Measurements from ENCODE around the gene CCSER1. TPM values are rescaled to one million over a fixed set of nuclear protein-coding genes. Genes with fewer than 3 reads are reported as not detected.

The CCSER1 gene
- polyA plus RNA-seq, 1 donor from 2014 or later, result 20.8 TPM

GRCh38 chr4:91488946-91489345 is 1361.8 kb downstream of the CCSER1 start:
- H3K36me3 ChIP-seq (ENCODE audit: insufficient read depth, low read length), result no peaks in the 10 kb centered on the region
- no peaks in the 10 kb centered on the region for H3K9me3 ChIP-seq (ENCODE audit: low read length)
- no peaks in the 10 kb centered on the region for H4K20me1 ChIP-seq (ENCODE audit: insufficient read depth)
- H3F3A ChIP-seq (ENCODE audit: insufficient read depth, low read length, poor library complexity, severe bottlenecking), result peaks cover 5% of the 10 kb centered on the region
- TF ChIP-seq POLR2AphosphoS5 (IDR thresholded peaks at IDR 0.05) (no peak), RAD21 (conservative IDR thresholded peaks at IDR 0.05) (no peak), SMC3 (conservative IDR thresholded peaks at IDR 0.05; ENCODE audit: poor library complexity) (no peak), TAF1 (IDR thresholded peaks at IDR 0.05; ENCODE audit: low read depth) (no peak), MXI1 (conservative IDR thresholded peaks at IDR 0.05; ENCODE audit: poor library complexity, severe bottlenecking) (no peak), EZH2 (IDR thresholded peaks at IDR 0.05; ENCODE audit: borderline replicate concordance, insufficient read depth, low read length, poor library complexity, severe bottlenecking) (no peak), EP300 (conservative IDR thresholded peaks at IDR 0.05; ENCODE audit: poor library complexity, severe bottlenecking) (no peak), REST (IDR thresholded peaks at IDR 0.05; ENCODE audit: borderline replicate concordance) (no peak), CTCF (IDR thresholded peaks at IDR 0.05; ENCODE audit: poor library complexity, severe bottlenecking) (no peak)
- H3K27ac ChIP-seq (ENCODE audit: low read length), result no peak overlapping the region
- no peaks in the 10 kb centered on the region for H3K79me2 ChIP-seq (replicated peaks; ENCODE audit: insufficient read depth, low read length)
- H3K9me2 ChIP-seq (ENCODE audit: insufficient read depth, low read length), result no peaks in the 10 kb centered on the region
- no peak overlapping the region for H2AFZ ChIP-seq (ENCODE audit: low read depth, low read length)
- H3K27me3 ChIP-seq (ENCODE audit: insufficient read depth, low read depth, low read length), result no peaks in the 10 kb centered on the region
- H3K4me3 ChIP-seq (ENCODE audit: low read length), result no peak overlapping the region
- no peak overlapping the region for H3K9ac ChIP-seq (ENCODE audit: low read length)
- no peak overlapping the region for H3K4me2 ChIP-seq (ENCODE audit: low read length)

- Histone ChIP-seq H3K4me2 (ENCODE audit: low read length) (no peak overlapping the region), H3K4me3 (ENCODE audit: low read length) (no peak overlapping the region), H4K20me1 (ENCODE audit: insufficient read depth) (no peaks in the 10 kb centered on the region), H2AFZ (ENCODE audit: low read depth, low read length) (no peak overlapping the region), H3K9me2 (ENCODE audit: insufficient read depth, low read length) (no peaks in the 10 kb centered on the region), H3K36me3 (ENCODE audit: insufficient read depth, low read length) (no peaks in the 10 kb centered on the region), H3K79me2 (replicated peaks; ENCODE audit: insufficient read depth, low read length) (no peaks in the 10 kb centered on the region), H3K9me3 (ENCODE audit: low read length) (no peaks in the 10 kb centered on the region), H3F3A (ENCODE audit: insufficient read depth, low read length, poor library complexity, severe bottlenecking) (no peaks in the 10 kb centered on the region), H3K27ac (ENCODE audit: low read length) (no peak overlapping the region), H3K9ac (ENCODE audit: low read length) (no peak overlapping the region), H3K27me3 (ENCODE audit: insufficient read depth, low read depth, low read length) (no peaks in the 10 kb centered on the region)
- no peak for TF ChIP-seq EP300 (conservative IDR thresholded peaks at IDR 0.05; ENCODE audit: poor library complexity, severe bottlenecking)
- no peak for TF ChIP-seq SMC3 (conservative IDR thresholded peaks at IDR 0.05; ENCODE audit: poor library complexity)
- TF ChIP-seq REST (IDR thresholded peaks at IDR 0.05; ENCODE audit: borderline replicate concordance), result no peak
- no peak for TF ChIP-seq CTCF (IDR thresholded peaks at IDR 0.05; ENCODE audit: poor library complexity, severe bottlenecking)
- no peak for TF ChIP-seq TAF1 (IDR thresholded peaks at IDR 0.05; ENCODE audit: low read depth)
- no peak for TF ChIP-seq MXI1 (conservative IDR thresholded peaks at IDR 0.05; ENCODE audit: poor library complexity, severe bottlenecking)
- TF ChIP-seq EZH2 (IDR thresholded peaks at IDR 0.05; ENCODE audit: borderline replicate concordance, insufficient read depth, low read length, poor library complexity, severe bottlenecking), result no peak
- no peak for TF ChIP-seq POLR2AphosphoS5 (IDR thresholded peaks at IDR 0.05)
- no peak for TF ChIP-seq RAD21 (conservative IDR thresholded peaks at IDR 0.05)
These were observed 1370.7 kb downstream of the CCSER1 start for GRCh38 chr4:91497892-91498291.

All from neural cell (in vitro differentiated cells).